NCI-H2171 treated with DMSO at 0.1 percent for 48 hours (cell line): ENCODE data around the gene MYBBP1A.

Experiments
- DNase-seq: peaks from one replicate; lab custom pipeline; 2025; lab: John Stamatoyannopoulos, UW

The MYBBP1A gene

DNA sequence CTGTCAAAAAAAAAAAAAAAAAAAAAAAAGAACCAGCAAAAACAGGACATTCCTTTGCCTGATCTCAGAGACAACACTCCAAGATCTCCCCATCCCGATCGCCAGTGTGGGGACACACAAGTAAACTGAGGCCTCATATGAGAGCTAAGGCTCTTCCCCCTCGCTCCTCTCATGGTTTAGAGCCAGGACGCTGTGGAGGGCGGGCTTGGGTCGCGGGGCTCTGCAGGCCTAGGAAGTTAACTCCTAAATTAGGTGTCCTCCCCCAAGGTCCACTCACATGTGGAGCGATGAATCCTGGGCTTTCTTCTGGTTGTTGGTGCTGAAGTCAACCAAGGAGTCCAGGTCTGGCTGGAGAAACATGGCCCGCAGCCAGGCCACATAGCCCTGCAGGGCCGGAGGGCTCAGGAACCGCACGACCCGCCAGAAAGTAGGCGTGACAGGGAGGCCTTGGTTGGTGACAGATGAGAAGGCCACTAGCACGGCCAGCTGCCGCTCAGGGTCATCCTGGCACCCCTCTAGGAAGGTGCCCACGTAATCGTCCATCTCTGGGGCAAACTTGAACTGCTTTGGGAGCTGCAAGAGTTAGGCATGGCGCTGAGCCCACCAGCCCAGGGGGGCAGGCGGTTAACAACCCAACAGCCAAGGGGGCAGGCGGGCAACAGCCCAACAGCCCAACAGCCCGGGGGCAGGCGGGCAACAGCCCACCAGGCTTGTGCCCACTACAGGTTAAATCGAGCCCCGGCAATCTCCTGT is 5.2 kb downstream of the MYBBP1A start:
- no peak for DNase-seq

GRCh38 chr17:4548721-4549531 is 6.3 kb downstream of the MYBBP1A start:
- DNase-seq = no peak

DNA sequence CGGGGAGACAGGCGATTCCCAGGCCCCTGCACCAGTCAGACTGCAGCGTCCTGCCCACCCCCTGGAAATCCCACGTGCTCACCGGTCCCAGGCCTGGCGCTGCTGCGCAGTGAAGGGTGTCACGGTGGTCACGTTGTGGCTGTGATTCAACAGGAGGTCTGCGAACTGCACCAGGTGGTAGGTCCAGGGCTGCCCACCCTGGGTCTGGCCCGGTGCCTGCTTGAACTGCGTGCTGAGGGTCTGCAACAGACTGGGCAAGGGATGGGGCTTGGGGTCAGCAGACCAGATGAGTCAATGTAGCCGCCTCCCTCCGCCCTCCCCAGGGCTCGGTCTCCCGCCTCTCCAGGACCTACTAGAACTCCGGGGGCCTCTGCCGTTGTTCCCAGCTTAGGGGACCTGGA is 7.1 kb downstream of the MYBBP1A start:
- DNase-seq = no peak

DNA sequence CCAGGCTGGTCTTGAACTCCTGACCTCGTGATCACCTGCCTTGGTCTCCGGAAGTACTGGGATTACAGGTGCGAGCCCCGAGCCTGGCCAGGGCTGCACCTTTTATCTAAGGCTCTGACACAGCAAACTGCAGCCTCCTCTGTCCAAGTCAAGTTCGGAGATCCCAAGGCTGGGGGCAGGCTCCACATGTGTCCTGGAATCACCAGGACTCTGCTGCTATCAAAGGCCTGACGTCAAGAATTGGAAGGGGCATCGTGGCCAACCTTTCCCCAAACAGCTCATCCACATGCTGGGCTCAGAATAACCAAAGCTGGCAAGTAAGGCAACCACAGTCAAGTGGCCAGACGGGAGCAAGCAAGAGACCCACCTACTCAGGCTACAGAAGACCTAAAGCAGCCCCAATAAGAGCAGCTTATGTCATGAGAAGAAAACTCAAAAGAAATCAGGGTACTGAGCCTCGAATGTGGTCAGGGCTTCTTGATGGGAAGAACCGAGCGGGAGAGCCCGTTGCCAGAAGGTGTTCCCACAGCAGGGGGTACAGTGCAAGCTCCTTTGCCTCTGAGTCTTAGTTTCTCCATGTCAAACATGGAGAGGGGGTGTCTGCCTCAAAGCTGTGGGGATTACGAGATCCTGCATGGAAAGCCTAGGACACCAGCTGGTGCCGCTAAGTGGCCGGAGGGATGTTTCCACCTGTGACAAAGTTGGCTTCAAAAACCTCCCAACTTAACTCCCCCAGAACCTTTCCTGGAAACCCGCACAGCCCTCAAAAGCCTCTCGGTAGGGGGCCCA is 7.9 kb downstream of the MYBBP1A start:
- DNase-seq = no peak

DNA sequence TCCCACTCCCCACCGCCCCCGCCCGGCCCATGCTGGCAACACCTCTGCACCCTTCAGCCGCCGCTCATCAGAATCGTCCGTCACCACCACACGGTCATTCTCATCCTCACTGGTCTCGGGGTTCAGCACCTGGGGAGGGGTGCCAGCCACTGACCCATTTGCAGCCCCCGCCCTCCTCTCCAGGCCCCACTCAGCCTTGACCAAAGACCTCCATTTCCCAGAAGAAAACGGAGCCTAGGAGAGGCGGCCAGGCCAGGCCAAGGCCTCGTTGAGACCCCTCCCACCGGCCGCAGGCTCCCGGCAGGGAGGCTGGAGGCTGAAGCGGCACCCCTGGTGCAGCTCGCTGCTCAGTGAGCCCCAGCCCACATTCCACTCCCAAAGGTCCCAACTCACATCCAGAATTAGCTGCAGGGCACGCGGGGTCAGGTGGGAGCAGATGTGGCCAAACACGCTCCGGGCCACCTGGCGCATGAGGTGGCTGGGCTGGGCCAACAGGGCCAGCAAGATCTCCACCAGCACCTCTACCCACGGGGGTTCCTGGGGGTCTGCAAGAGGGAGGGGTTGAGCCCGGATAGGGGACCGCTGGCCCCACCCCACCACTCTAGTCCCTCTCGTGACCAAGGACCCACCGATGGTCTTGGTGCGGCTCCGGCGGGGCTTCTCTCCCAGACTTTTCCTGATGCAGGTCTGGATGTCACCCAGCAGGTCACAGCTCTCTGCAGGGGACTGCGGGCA is 9.8 kb downstream of the MYBBP1A start:
- DNase-seq = no peak

DNA sequence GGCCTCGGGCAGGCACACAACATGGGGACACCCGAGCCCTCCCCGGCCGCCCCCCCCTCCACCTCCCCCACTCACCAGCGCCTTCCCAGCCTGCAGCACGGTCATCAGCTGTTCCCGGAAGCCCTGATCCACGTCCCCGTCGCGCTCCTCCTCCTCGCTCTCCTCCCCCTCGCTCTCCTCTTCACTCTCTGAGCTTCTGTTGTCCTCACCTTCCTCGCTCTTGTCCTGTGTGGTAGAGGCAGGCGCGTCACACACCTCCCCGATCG is 10.3 kb downstream of the MYBBP1A start:
- DNase-seq = no peak

- no peak for DNase-seq
Observed at GRCh38 chr17:4544135-4544950, 10.8 kb downstream of the MYBBP1A start.

DNA sequence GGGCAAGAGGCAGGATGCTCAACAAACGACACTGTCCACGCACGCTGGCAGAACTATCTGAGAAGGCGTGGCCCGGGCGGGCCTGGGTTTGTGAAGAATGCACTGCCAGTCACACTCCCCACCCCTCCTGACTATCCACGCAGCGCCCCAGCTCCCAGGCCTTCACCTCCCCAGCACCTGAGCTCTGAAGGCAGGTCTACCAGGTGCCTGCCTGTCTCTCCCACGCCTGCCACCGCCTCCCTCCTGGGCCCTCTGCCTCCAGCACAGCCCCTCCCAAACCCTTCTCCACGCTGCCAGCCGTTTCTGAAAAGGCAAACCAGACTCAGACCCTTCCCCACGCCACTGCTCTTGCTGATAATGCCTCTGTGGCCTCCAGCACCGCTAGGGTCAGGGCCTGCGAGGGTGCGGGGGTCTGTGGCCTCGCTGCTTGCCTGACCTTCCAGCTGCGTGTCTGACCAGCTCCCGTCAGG is 11.6 kb downstream of the MYBBP1A start:
- no peak for DNase-seq

DNA sequence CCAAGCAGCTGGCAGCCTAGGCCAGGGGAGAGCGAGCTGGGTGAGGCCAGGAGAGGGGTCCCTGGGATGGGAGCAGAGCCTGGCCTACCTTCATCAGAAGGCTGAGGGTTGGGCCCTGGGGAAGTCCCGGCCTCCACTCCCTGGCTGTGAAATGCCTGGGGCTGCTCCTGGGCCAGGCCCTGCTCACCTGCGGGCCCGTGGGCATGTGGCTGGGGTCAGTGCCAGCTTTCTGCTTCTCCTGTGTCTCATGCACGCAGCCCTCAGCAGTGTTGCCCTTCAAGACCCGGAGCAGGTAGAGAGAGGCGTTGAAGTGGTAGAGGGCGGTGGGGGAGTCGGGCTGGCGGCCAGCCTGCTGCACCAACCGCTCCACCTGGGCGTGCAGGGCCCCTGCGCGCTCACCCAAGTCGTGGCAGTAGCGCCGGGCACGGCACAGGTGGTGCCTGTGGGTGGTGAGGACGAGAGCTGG is 12.4 kb downstream of the MYBBP1A start:
- DNase-seq = no peak

DNA sequence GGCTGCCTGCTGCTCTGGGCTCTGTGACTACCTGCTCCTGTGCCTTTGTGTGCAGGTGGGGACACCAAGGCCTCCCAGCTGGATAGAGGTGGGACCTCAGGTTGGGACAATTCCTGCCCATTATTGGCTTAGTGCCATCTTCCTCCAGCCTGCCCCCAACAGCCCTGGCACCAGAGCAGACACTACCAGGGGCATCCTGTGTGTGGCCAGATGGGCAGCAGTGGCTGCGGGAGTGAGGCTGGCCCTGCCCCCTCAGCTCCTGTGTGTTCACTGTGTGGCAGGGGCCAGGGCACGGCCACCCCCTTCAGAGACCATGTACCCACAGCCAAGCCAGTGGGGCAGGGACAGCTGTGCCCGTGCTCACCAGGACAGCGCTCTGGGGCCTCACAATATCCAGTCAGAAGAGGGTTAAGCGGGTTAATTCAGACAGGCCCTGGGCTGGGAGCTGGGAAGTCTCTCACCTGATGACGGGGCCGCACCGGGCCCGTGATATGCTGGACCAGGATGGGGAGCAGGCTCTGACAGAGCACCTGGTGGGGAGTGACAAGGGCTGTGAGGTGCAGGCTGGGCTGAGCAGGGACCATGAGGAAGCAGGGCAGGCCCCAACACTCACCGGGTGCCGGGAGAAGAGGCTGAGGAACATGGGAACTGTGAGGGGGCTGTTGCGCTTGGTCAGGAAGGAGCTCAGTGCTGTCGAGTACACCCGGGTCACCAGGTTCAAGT is 13.0 kb downstream of the MYBBP1A start:
- no peak for DNase-seq

GRCh38 chr17:4541328-4542002 is 13.7 kb downstream of the MYBBP1A start:
- no peak for DNase-seq

DNA sequence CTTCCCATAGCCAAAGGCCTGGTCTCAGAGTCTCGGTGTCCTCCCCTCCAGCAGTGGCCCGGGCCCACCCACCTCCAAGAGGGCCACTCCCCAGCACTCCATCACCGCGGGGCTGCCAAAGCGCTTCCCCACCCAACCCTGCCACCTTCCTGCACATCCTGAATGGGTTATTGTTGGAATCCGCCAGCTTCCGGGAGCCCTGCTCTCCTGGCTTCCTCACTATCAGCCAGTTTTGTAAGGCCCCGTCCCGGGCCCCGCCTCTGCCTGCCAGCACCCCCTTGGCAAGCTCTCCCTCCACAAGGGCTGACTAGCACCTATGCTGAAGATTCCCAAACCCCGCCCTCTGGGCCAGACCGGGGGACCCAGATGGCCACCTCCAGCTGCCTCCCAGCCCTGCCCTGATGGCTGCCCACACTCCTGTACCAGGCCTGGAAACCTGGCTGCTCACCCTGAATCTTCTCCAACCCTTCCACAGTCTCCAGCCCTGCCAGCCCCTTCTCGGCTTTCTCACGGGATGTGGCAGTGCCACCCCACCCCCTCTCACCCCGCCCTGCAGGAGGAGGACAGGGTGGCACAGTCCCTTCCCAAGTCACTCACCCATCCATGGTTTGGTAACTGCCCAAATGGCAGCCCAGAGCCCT is 14.4 kb downstream of the MYBBP1A start:
- no peak for DNase-seq

DNA sequence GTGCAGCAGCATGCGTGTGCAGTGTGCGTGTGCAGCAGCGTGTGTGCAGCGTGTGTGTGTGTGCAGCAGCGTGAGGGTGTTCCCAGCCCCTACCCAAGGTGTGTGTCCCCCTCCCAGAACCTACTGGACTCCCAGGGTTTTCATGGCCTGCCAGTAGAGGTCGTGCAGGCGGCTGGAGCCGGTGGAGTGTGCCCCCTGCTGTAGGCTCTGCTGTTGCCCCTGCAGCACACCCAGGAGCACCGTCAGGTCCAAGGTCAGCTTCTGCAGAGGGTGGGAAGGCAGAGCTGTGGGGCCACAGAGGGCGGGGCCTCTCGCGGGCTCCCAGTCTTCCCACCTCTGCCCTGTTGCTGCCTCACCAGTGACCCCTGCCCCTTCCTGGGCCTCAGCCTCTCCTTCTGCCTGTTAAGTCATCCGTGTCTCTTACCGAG is 14.9 kb downstream of the MYBBP1A start:
- no peak for DNase-seq

GRCh38 chr17:4539576-4540223 is 15.5 kb downstream of the MYBBP1A start:
- no peak for DNase-seq

DNA sequence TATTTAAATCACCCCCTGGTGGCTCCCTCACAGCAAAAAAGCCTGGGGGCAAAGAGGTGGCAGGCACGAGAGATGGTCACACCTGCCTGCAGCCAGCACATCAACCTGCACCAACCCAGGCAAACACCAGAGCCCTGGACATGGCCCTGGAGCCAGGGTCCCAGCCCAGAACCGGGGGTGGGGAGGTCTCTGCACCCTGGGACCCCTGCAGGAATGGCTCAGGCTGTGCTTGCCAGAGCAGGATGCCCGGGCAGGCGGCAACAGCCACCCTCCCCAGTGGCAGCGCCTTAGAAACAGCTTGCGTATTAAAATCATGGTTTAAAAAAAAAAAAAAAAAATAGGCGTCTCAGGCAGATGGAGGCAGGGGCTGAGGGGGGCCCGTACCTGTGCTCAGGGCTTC is 16.2 kb downstream of the MYBBP1A start:
- peak; percentile 54 for DNase-seq

- no peak for DNase-seq
Observed at GRCh38 chr17:4538236-4539002, 16.8 kb downstream of the MYBBP1A start.

- peak; percentile 68 for DNase-seq
Observed at GRCh38 chr17:4537451-4538235, 17.5 kb downstream of the MYBBP1A start.
